Esophagus muscularis mucosa (tissue), 4 donors: ENCODE measurements around the gene SRD5A1. TPM values are rescaled to one million over a fixed set of nuclear protein-coding genes. Genes with fewer than 3 reads are reported as not detected.

Source experiments
- DNase-seq: peaks from one replicate; pipeline ENCODE4 v3.0.0-alpha.2; 2017; ENCODE audit errors: extremely low spot score
- H3K27ac ChIP-seq, 4 donors: fragments of 200-600 bp; sonication (generic); replicated peaks in 1 of 4; 1 replicate in 3 of 4; 2 replicates in 1 of 4; pipeline ENCODE4 v1.5.1; 2016 to 2019; ENCODE audit warnings: mild to moderate bottlenecking in 1 of 4
- H3K27me3 ChIP-seq, 4 donors: fragments of 200-600 bp; sonication (generic); one replicate each; pipeline versions ENCODE4 v1.5.1 to v1.6.0; 2016 to 2019
- H3K36me3 ChIP-seq, 4 donors: fragments of 200-600 bp; sonication (generic); one replicate each; pipeline ENCODE4 v1.5.1; 2016 to 2019
- H3K4me1 ChIP-seq, 4 donors: fragments of 200-600 bp; sonication (generic); one replicate each; pipeline ENCODE4 v1.5.1; 2016 to 2019
- H3K4me3 ChIP-seq, 4 donors: fragments of 200-600 bp; sonication (generic); 1 replicate in 2 of 4; 2 replicates in 2 of 4; pipeline ENCODE4 v1.5.1; 2016 to 2019; ENCODE audit warnings: mild to moderate bottlenecking in 4 of 4, moderate library complexity in 1 of 4
- H3K9me3 ChIP-seq, 4 donors: fragments of 200-600 bp; sonication (generic); 1 replicate in 3 of 4; 2 replicates in 1 of 4; pipeline ENCODE4 v1.5.1; 2016 to 2019
- CTCF ChIP-seq, 3 experiments: fragments of 200-600 bp in 2 of 3; fragments of 450-650 bp in 1 of 3; sonication (generic) in 2 of 3; IDR thresholded peaks; one replicate each; pipeline ENCODE4 v1.5.1; 2017 to 2019; ENCODE audit warnings: antibody characterized with exemption in 3 of 3, mild to moderate bottlenecking in 2 of 3, moderate library complexity in 1 of 3
- EP300 ChIP-seq: sonication (generic); formaldehyde crosslinking; IDR thresholded peaks from one replicate; pipeline ENCODE4 v1.6.1; 2017; ENCODE audit warnings: antibody characterized with exemption
- POLR2A ChIP-seq: fragments of 450-650 bp; IDR thresholded peaks from one replicate; pipeline ENCODE4 v1.6.1; 2017; ENCODE audit warnings: antibody characterized with exemption, moderate library complexity, mild to moderate bottlenecking, low read depth
- POLR2AphosphoS5 ChIP-seq, 2 donors: sonication (generic); formaldehyde crosslinking; IDR thresholded peaks; one replicate each; pipeline ENCODE4 v1.6.1; 2017; ENCODE audit warnings: antibody characterized with exemption in 2 of 2
- WGBS: methylation state at CpG from one replicate; pipeline ENCODE4 v1.1.5; 2018; 5-methylcytosine and 5-hydroxymethylcytosine counted together
- intact Hi-C: fragments of 100-400 bp; cut with DNase I; formaldehyde crosslinking; loops from one replicate; pipeline ENCODE4 v1.15.1; 2023
- total RNA-seq, 4 donors: library from RNA; depleted of rRNA; stranded (reverse); fragments of >200 nt; gene quantifications; one replicate each; pipeline versions ENCODE4 v1.1.0 to v1.2.1, GENCODE V29; 2016

SRD5A1 gene
- total RNA-seq, 4 donors from 2014 or later = 2.2 to 10.3 (median 4.6) TPM

- H3K36me3 ChIP-seq = peaks cover 0 to 4% (median 0%) of the 10 kb centered on the region in 4 donors
- H3K4me3 ChIP-seq = no peak overlapping the region
- TF ChIP-seq POLR2A = no peak
- no peak for TF ChIP-seq CTCF (IDR thresholded peaks at IDR 0.05)
- TF ChIP-seq EP300 = no peak
- no peak for TF ChIP-seq POLR2AphosphoS5 (IDR thresholded peaks at IDR 0.05)
- H3K27ac ChIP-seq = no peak overlapping the region
- 86% methylated on average over 12 of the region's 12 CpGs for WGBS
- intact Hi-C loops = no loop called here
- H3K4me1 ChIP-seq = peaks cover 73 to 98% (median 96%) of the 10 kb centered on the region in 4 donors
- no peaks in the 10 kb centered on the region for H3K9me3 ChIP-seq
- no peak for DNase-seq
- H3K27me3 ChIP-seq = no peaks in the 10 kb centered on the region
These were observed 90.6 kb downstream of the SRD5A1 start for GRCh38 chr5:6723816-6724300.

Other genes starting within 250 kb of the SRD5A1 start
- gene UBE2QL1, start 184.6 kb upstream of the SRD5A1 start, total RNA-seq = 1 to 10 TPM in 1 of 4 donors, under 1 TPM in 3; under 0.01 to 1.6 (median 0.82) TPM
- 10 to 100 TPM; 25.7 to 42.8 (median 39.1) TPM for gene NSUN2, start 396 bp upstream of the SRD5A1 start, total RNA-seq
- gene TENT4A, start 80.0 kb downstream of the SRD5A1 start, total RNA-seq = 10 to 100 TPM; 17.0 to 21.9 (median 20.1) TPM